A549 (cell line): ENCODE results near the gene PLD4. TPM values are rescaled to one million over a fixed set of nuclear protein-coding genes. Genes with fewer than 3 reads are reported as not detected.

ENCODE experiments used
- ATAC-seq, 2 experiments: fragments of 200-7000 bp in 1 of 2; fragments of >200 bp in 1 of 2; cut with Nextera tagmentation in 1 of 2; cut with Tn5 transposase in 1 of 2; 3 replicates each; pipeline versions ENCODE4 v1.8.0 to v1.9.1; 2018 to 2020; ENCODE audit warnings: mild to moderate bottlenecking in 1 of 2, moderate library complexity in 1 of 2
- CTCF ChIA-PET: fragments of 300-600 bp; sonication (Branson Sonifier 250); formaldehyde crosslinking; extraction: SDS; loops from one replicate; lab custom pipeline; 2021; ENCODE audit warnings: antibody characterized with exemption, inconsistent platforms; lab: Yijun Ruan, JAX
- POLR2A ChIA-PET: fragments of 350-600 bp; formaldehyde crosslinking; extraction: SDS; loops from one replicate; lab custom pipeline; 2021; ENCODE audit warnings: antibody characterized with exemption, inconsistent platforms; lab: Yijun Ruan, JAX
- DNase-seq, 2 experiments: peaks; one replicate each; pipeline versions ENCODE4 v3.0.0 to v3.0.0-alpha.2; 2011 to 2016; ENCODE audit warnings: low read depth in 1 of 2, low spot score in 1 of 2
- FAIRE-seq: peaks from 2 replicates; lab custom pipeline; 2011; peaks lifted over from hg19 to GRCh38; lab: Jason Lieb, UNC
- H3K27ac ChIP-seq, 2 experiments: fragments of >200 bp; sonication (Bioruptor Twin); formaldehyde crosslinking; 3 replicates each; pipeline ENCODE4 v1.5.1; 2016 to 2017
- H3K4me1 ChIP-seq: fragments of >200 bp; sonication (Bioruptor Twin); formaldehyde crosslinking; 3 replicates; pipeline ENCODE4 v1.6.1; 2016
- H3K4me2 ChIP-seq: fragments of >200 bp; sonication (Bioruptor Twin); formaldehyde crosslinking; 3 replicates; pipeline ENCODE4 v1.6.1; 2016
- H3K4me3 ChIP-seq: fragments of >200 bp; sonication (Bioruptor Twin); formaldehyde crosslinking; 3 replicates; pipeline ENCODE4 v1.5.1; 2016
- H3K9me3 ChIP-seq: fragments of >200 bp; sonication (Bioruptor Twin); formaldehyde crosslinking; 3 replicates; pipeline ENCODE4 v1.6.1; 2016
- BHLHE40 ChIP-seq: IDR thresholded peaks from 2 replicates; pipeline ENCODE4 v1.6.1; 2012; ENCODE audit warnings: low read depth, low read length, inconsistent platforms
- CEBPB ChIP-seq, 2 experiments: fragments of >200 bp in 1 of 2; sonication (Bioruptor Twin) in 1 of 2; formaldehyde crosslinking in 1 of 2; IDR thresholded peaks; 2 replicates each; pipeline ENCODE4 v1.6.1; 2012 to 2016
- CHD4 ChIP-seq: fragments of 200-600 bp; sonication (generic); IDR thresholded peaks from 2 replicates; pipeline ENCODE4 v1.6.1; 2016; ENCODE audit warnings: antibody characterized with exemption, mild to moderate bottlenecking, borderline replicate concordance
- EHF ChIP-seq: fragments of 250-450 bp; sonication (Bioruptor Pico); IDR thresholded peaks from 2 replicates; pipeline ENCODE4 v1.5.0; 2020; ENCODE audit warnings: mild to moderate bottlenecking
- EHMT2 ChIP-seq: fragments of 200-600 bp; sonication (generic); IDR thresholded peaks from 2 replicates; pipeline ENCODE4 v1.6.1; 2016; ENCODE audit warnings: antibody characterized with exemption, low read depth, mild to moderate bottlenecking, moderate library complexity
- ELK1 ChIP-seq: fragments of 150-350 bp; IDR thresholded peaks from 2 replicates; pipeline ENCODE4 v1.6.1; 2014; ENCODE audit warnings: low read depth, mild to moderate bottlenecking, low read length
- FOSL2 ChIP-seq, 2 experiments: fragments of 450-650 bp in 1 of 2; fragments of >200 bp in 1 of 2; sonication (Bioruptor Twin) in 1 of 2; formaldehyde crosslinking; IDR thresholded peaks; 2 replicates each; pipeline versions ENCODE4 v1.5.0 to v1.6.1; 2016 to 2020; ENCODE audit warnings: mild to moderate bottlenecking in 1 of 2, moderate library complexity in 1 of 2
- HDAC2 ChIP-seq: fragments of 200-600 bp; sonication (generic); IDR thresholded peaks from 2 replicates; pipeline ENCODE4 v1.6.1; 2016
- HOXB13 ChIP-seq: fragments of 250-450 bp; sonication (Bioruptor Pico); IDR thresholded peaks from 2 replicates; pipeline ENCODE4 v1.5.0; 2020; ENCODE audit warnings: low read depth, mild to moderate bottlenecking, moderate library complexity
- JUN ChIP-seq, 2 experiments: fragments of >200 bp; sonication (Bioruptor Twin); formaldehyde crosslinking; IDR thresholded peaks; 2 replicates in 1 of 2; 3 replicates in 1 of 2; pipeline ENCODE4 v1.6.1; 2016 to 2017
- JUNB ChIP-seq: fragments of >200 bp; sonication (Bioruptor Twin); formaldehyde crosslinking; IDR thresholded peaks from 2 replicates; pipeline ENCODE4 v1.6.1; 2016
- KDM5A ChIP-seq: fragments of 200-600 bp; sonication (generic); IDR thresholded peaks from 2 replicates; pipeline ENCODE4 v1.6.1; 2016; ENCODE audit warnings: antibody characterized with exemption, mild to moderate bottlenecking
- NFE2L2 ChIP-seq: fragments of 150-350 bp; conservative IDR thresholded peaks from 2 replicates; pipeline ENCODE4 v1.6.1; 2014; ENCODE audit warnings: low read length
- NR3C1 ChIP-seq: fragments of >200 bp; sonication (Bioruptor Twin); formaldehyde crosslinking; IDR thresholded peaks from 3 replicates; pipeline ENCODE4 v1.6.1; 2017
- PHF8 ChIP-seq: fragments of 200-600 bp; sonication (generic); IDR thresholded peaks from 2 replicates; pipeline ENCODE4 v1.6.1; 2016; ENCODE audit warnings: low read depth, mild to moderate bottlenecking, antibody characterized with exemption, moderate library complexity, borderline replicate concordance
- POLR2A ChIP-seq: IDR thresholded peaks from 2 replicates; pipeline ENCODE4 v1.6.1; 2012; ENCODE audit warnings: mild to moderate bottlenecking, low read length
- RAD21 ChIP-seq, 2 experiments: fragments of >200 bp in 1 of 2; sonication (Bioruptor Twin) in 1 of 2; formaldehyde crosslinking in 1 of 2; IDR thresholded peaks in 1 of 2; conservative IDR thresholded peaks in 1 of 2; 2 replicates in 1 of 2; 3 replicates in 1 of 2; pipeline ENCODE4 v1.6.1; 2012 to 2018; ENCODE audit warnings: inconsistent platforms in 1 of 2
- RCOR1 ChIP-seq: fragments of 150-350 bp; IDR thresholded peaks from 2 replicates; pipeline ENCODE4 v1.6.1; 2014; ENCODE audit warnings: antibody characterized with exemption, low read length, low read depth
- TFCP2L1 ChIP-seq: fragments of 250-450 bp; sonication (Bioruptor Pico); IDR thresholded peaks from 2 replicates; pipeline ENCODE4 v1.5.0; 2021; ENCODE audit warnings: mild to moderate bottlenecking
- WGBS: methylation state at CpG from one replicate; pipeline ENCODE4 v1.1.6; 2017; ENCODE audit errors: missing lambda C conversion rate; 5-methylcytosine and 5-hydroxymethylcytosine counted together
- polyA plus RNA-seq, 4 experiments: library from polyadenylated mRNA; depleted of rRNA in 3 of 4; stranded (reverse); fragments of >200 nt; fragmentation: RNase III in 1 of 4; extraction: RNeasy Plus Mini Kit Qiagen cat#74134 plus additional on column Dnase treatment in 1 of 4; gene quantifications; 2 replicates in 3 of 4; 3 replicates in 1 of 4; pipeline ENCODE4 v1.2.3, GENCODE V29; 2011 to 2017
- TF ChIP-seq, protein P1 (sequence below): IDR thresholded peaks from 2 replicates; pipeline ENCODE4 v1.6.1; 2012
- TF ChIP-seq, protein P2 (sequence below): fragments of 200-600 bp; sonication (generic); IDR thresholded peaks from 2 replicates; pipeline ENCODE4 v1.6.1; 2016; ENCODE audit warnings: antibody characterized with exemption, mild to moderate bottlenecking, moderate library complexity
- TF ChIP-seq, protein P3 (sequence below): fragments of 250-450 bp; sonication (Bioruptor Pico); IDR thresholded peaks from 2 replicates; pipeline ENCODE4 v1.5.0; 2021; ENCODE audit warnings: mild to moderate bottlenecking, moderate library complexity, borderline replicate concordance
- TF ChIP-seq, protein P4 (sequence below): IDR thresholded peaks from 2 replicates; pipeline ENCODE4 v1.6.1; 2012

The PLD4 gene
- polyA plus RNA-seq, 2 of the 4 experiments (the other 2 are of a cell fraction) = 0.01 TPM

DNA sequence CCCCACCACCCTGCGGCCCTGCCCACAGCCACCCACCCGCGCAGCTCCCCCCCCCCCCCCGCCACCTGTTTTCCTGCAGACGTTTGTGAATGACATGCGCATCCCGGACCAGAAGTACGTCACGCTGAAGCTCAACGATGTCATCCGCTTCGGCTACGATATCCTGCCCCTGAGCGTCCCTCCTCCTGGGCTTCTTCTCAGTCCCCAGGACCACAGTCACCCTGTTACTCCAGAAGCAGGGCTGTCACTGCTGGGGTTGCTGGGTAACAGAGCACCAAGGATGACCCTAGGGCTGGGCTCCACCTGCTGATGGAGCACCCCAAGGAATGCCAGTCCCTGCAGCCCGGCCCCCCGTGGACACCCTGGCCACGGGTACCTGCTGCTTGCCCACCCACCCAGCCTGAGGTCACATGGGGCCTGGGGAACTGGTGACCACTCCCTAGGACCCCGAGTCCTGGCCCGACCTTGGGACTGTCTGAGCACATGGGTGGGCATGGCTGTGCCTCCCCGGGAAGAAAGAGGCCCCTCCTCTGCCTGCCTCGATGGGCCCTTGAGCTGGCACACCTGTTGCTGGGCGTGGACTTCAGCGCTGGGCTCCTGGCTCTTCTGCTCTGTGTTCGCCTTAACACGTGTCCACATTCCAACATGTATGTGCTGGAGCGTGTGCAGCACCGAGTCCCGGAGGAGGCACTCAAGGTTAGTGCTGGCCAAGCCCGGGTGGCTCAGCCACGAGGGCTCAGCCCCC, 46.7 kb upstream of the PLD4 start:
- FAIRE-seq = no peak
- POLR2A ChIA-PET = no interaction called here
- WGBS = 87% methylated on average over 25 of the region's 30 CpGs

GRCh38 chr14:104878582-104878981, 46.1 kb upstream of the PLD4 start:
- WGBS = 78% methylated on average over 5 of the region's 14 CpGs

More for the DNA sequence above, 46.7 kb upstream of the PLD4 start:
- CTCF ChIA-PET = interaction anchor here (1.1 kb wide), 1 partner anchor 18 kb away, joined by 3 read pairs; no protein-coding TSS in a partner anchor
- no peak for ATAC-seq
- Histone ChIP-seq H3K4me2 (no peak overlapping the region), H3K4me3 (no peak overlapping the region), H3K4me1 (peaks cover 9% of the 10 kb centered on the region; the same call in 1 of the 3 replicates), H3K27ac (no peak overlapping the region), H3K9me3 (no peaks in the 10 kb centered on the region)
- no peak for TF ChIP-seq JUN (IDR thresholded peaks at IDR 0.05)
- TF ChIP-seq FOSL2 (IDR thresholded peaks at IDR 0.05) = no peak
- TF ChIP-seq FOSL2 (CRISPR knock-in tag; IDR thresholded peaks at IDR 0.05) = no peak
- TF ChIP-seq HOXB13 (CRISPR knock-in tag) = no peak
- TF ChIP-seq HDAC2 = no peak
- DNase-seq = no peak

More at GRCh38 chr14:104878582-104878981, 46.1 kb upstream of the PLD4 start:
- TF ChIP-seq TFCP2L1 (CRISPR knock-in tag) (no peak), RAD21 (conservative IDR thresholded peaks at IDR 0.05 in 1 of 2, IDR thresholded peaks at IDR 0.05 in 1 of 2) (no peak), PHF8 (no peak), CHD4 (no peak), RCOR1 (no peak), POLR2A (no peak), ELK1 (no peak), BHLHE40 (no peak), EHF (CRISPR knock-in tag) (no peak), CEBPB (IDR thresholded peaks at IDR 0.05) (no peak), EHMT2 (no peak), NFE2L2 (no peak), KDM5A (no peak), JUNB (no peak), NR3C1 (no peak)
- TF ChIP-seq, protein P1, sequence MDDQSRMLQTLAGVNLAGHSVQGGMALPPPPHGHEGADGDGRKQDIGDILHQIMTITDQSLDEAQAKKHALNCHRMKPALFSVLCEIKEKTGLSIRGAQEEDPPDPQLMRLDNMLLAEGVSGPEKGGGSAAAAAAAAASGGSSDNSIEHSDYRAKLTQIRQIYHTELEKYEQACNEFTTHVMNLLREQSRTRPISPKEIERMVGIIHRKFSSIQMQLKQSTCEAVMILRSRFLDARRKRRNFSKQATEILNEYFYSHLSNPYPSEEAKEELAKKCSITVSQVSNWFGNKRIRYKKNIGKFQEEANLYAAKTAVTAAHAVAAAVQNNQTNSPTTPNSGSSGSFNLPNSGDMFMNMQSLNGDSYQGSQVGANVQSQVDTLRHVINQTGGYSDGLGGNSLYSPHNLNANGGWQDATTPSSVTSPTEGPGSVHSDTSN = no peak
- TF ChIP-seq, protein P2, sequence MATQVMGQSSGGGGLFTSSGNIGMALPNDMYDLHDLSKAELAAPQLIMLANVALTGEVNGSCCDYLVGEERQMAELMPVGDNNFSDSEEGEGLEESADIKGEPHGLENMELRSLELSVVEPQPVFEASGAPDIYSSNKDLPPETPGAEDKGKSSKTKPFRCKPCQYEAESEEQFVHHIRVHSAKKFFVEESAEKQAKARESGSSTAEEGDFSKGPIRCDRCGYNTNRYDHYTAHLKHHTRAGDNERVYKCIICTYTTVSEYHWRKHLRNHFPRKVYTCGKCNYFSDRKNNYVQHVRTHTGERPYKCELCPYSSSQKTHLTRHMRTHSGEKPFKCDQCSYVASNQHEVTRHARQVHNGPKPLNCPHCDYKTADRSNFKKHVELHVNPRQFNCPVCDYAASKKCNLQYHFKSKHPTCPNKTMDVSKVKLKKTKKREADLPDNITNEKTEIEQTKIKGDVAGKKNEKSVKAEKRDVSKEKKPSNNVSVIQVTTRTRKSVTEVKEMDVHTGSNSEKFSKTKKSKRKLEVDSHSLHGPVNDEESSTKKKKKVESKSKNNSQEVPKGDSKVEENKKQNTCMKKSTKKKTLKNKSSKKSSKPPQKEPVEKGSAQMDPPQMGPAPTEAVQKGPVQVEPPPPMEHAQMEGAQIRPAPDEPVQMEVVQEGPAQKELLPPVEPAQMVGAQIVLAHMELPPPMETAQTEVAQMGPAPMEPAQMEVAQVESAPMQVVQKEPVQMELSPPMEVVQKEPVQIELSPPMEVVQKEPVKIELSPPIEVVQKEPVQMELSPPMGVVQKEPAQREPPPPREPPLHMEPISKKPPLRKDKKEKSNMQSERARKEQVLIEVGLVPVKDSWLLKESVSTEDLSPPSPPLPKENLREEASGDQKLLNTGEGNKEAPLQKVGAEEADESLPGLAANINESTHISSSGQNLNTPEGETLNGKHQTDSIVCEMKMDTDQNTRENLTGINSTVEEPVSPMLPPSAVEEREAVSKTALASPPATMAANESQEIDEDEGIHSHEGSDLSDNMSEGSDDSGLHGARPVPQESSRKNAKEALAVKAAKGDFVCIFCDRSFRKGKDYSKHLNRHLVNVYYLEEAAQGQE = no peak
- TF ChIP-seq, protein P3, sequence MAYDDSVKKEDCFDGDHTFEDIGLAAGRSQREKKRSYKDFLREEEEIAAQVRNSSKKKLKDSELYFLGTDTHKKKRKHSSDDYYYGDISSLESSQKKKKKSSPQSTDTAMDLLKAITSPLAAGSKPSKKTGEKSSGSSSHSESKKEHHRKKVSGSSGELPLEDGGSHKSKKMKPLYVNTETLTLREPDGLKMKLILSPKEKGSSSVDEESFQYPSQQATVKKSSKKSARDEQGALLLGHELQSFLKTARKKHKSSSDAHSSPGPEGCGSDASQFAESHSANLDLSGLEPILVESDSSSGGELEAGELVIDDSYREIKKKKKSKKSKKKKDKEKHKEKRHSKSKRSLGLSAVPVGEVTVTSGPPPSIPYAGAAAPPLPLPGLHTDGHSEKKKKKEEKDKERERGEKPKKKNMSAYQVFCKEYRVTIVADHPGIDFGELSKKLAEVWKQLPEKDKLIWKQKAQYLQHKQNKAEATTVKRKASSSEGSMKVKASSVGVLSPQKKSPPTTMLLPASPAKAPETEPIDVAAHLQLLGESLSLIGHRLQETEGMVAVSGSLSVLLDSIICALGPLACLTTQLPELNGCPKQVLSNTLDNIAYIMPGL (CRISPR knock-in tag) = no peak
- TF ChIP-seq, protein P4, sequence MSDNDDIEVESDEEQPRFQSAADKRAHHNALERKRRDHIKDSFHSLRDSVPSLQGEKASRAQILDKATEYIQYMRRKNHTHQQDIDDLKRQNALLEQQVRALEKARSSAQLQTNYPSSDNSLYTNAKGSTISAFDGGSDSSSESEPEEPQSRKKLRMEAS = no peak
- no peak for DNase-seq
- POLR2A ChIA-PET = no interaction called here
- ATAC-seq = no peak
- H3K4me1 ChIP-seq = peaks cover 9% of the 10 kb centered on the region; the same call in 1 of the 3 replicates
- no peak overlapping the region for H3K4me3 ChIP-seq
- CTCF ChIA-PET = interaction anchor here (1.1 to 3.3 kb wide), 3 partner anchors 9 to 238 kb away, joined by 3 to 15 read pairs (median 6); no protein-coding TSS in a partner anchor
- H3K4me2 ChIP-seq = no peak overlapping the region
- no peaks in the 10 kb centered on the region for H3K9me3 ChIP-seq
- H3K27ac ChIP-seq = no peak overlapping the region
- no peak for FAIRE-seq
